NCI-H345 (cell line): Measurements from ENCODE around the gene DPH7.
A peak's percentile ranks its signal among the peaks of the same experiment; 100 is the strongest.
"Not testable (repeated sequence)": the region's sequence is repeated elsewhere in the genome, so short reads cannot be mapped to it uniquely, and the experiment has no call there.

Experiments used
- DNase-seq: peaks from one replicate; lab custom pipeline; 2025; lab: John Stamatoyannopoulos, UW

DPH7 gene

GRCh38 chr9:137580954-137581322, 2.2 kb upstream of the DPH7 start:
- DNase-seq = no peak

GRCh38 chr9:137580209-137580953, 1.7 kb upstream of the DPH7 start:
- peak; percentile 14 for DNase-seq

GRCh38 chr9:137579259-137579604, 507 bp upstream of the DPH7 start:
- DNase-seq = no peak

GRCh38 chr9:137575716-137576411, 2.9 kb downstream of the DPH7 start:
- no peak for DNase-seq

- DNase-seq = no peak
Observed at GRCh38 chr9:137575364-137575715, 3.4 kb downstream of the DPH7 start.

GRCh38 chr9:137574192-137574591, 4.5 kb downstream of the DPH7 start:
- DNase-seq = no peak

- no peak for DNase-seq
Observed at GRCh38 chr9:137570566-137570965, 8.2 kb downstream of the DPH7 start.

GRCh38 chr9:137569609-137570203, 9.0 kb downstream of the DPH7 start:
- no peak for DNase-seq

GRCh38 chr9:137568445-137568844, 10.3 kb downstream of the DPH7 start:
- not testable (repeated sequence) for DNase-seq

- no peak for DNase-seq
Observed at GRCh38 chr9:137564817-137565411, 13.8 kb downstream of the DPH7 start.

- no peak for DNase-seq
Observed at GRCh38 chr9:137564134-137564533, 14.6 kb downstream of the DPH7 start.

GRCh38 chr9:137558127-137558526, 20.6 kb downstream of the DPH7 start:
- DNase-seq = no peak

GRCh38 chr9:137556069-137556838, 22.5 kb downstream of the DPH7 start:
- no peak for DNase-seq

GRCh38 chr9:137555179-137555578, 23.5 kb downstream of the DPH7 start:
- no peak for DNase-seq

- no peak for DNase-seq
Observed at GRCh38 chr9:137554349-137554748, 24.4 kb downstream of the DPH7 start.

- DNase-seq = not testable (repeated sequence)
Observed at GRCh38 chr9:137553654-137554053, 25.1 kb downstream of the DPH7 start.

GRCh38 chr9:137552022-137552768, 26.5 kb downstream of the DPH7 start:
- no peak for DNase-seq

GRCh38 chr9:137551264-137552021, 27.3 kb downstream of the DPH7 start, which contains the start of gene MRPL41:
MRPL41 (plus strand) TSS chr9:137551879; CDS start chr9:137552082, 203 bp downstream.
- DNase-seq = peak; percentile 87

GRCh38 chr9:137550958-137551263, 27.8 kb downstream of the DPH7 start:
- DNase-seq = not testable (repeated sequence)

- DNase-seq = peak; percentile 81
Observed at GRCh38 chr9:137550231-137550621, 28.5 kb downstream of the DPH7 start, which contains the start of gene PNPLA7. PNPLA7 (minus strand) TSS chr9:137550402; CDS start chr9:137550197, 205 bp downstream.
